Ishikawa (cell line): ENCODE measurements around the gene PKNOX2.

Experiments
- CEBPB ChIP-seq: IDR thresholded peaks from 2 replicates; pipeline ENCODE4 v1.6.1; 2012
- CREB1 ChIP-seq: IDR thresholded peaks from 2 replicates; pipeline ENCODE4 v1.6.1; 2012; ENCODE audit warnings: low read depth
- EGR1 ChIP-seq: IDR thresholded peaks from 2 replicates; pipeline ENCODE4 v1.6.1; 2012
- EP300 ChIP-seq: IDR thresholded peaks from 2 replicates; pipeline ENCODE4 v1.6.1; 2012; ENCODE audit warnings: borderline replicate concordance
- FOXM1 ChIP-seq: IDR thresholded peaks from 2 replicates; pipeline ENCODE4 v1.6.1; 2012; ENCODE audit warnings: low read depth, borderline replicate concordance
- MAX ChIP-seq: IDR thresholded peaks from 2 replicates; pipeline ENCODE4 v1.6.1; 2012
- NFIC ChIP-seq: IDR thresholded peaks from 2 replicates; pipeline ENCODE4 v1.6.1; 2012
- RAD21 ChIP-seq: IDR thresholded peaks from 2 replicates; pipeline ENCODE4 v1.6.1; 2012; ENCODE audit warnings: low read depth
- REST ChIP-seq: IDR thresholded peaks from 2 replicates; pipeline ENCODE4 v1.6.1; 2012; ENCODE audit warnings: low read depth, mild to moderate bottlenecking
- TAF1 ChIP-seq: IDR thresholded peaks from 2 replicates; pipeline ENCODE4 v1.6.1; 2012; ENCODE audit warnings: low read depth, mild to moderate bottlenecking
- TCF12 ChIP-seq: IDR thresholded peaks from 2 replicates; pipeline ENCODE4 v1.6.1; 2012; ENCODE audit warnings: low read depth
- TEAD4 ChIP-seq: IDR thresholded peaks from 2 replicates; pipeline ENCODE4 v1.6.1; 2012
- USF1 ChIP-seq: IDR thresholded peaks from 2 replicates; pipeline ENCODE4 v1.6.1; 2012
- YY1 ChIP-seq: IDR thresholded peaks from 2 replicates; pipeline ENCODE4 v1.6.1; 2012; ENCODE audit warnings: low read depth
- ZBTB7A ChIP-seq: IDR thresholded peaks from 2 replicates; pipeline ENCODE4 v1.6.1; 2012; ENCODE audit warnings: low read depth

The PKNOX2 gene

GRCh38 chr11:125378083-125378482 is 213.5 kb downstream of the PKNOX2 start:
- TF ChIP-seq REST (no peak), TCF12 (no peak), EGR1 (no peak), MAX (no peak), ZBTB7A (no peak), NFIC (no peak)

- TF ChIP-seq EP300: no peak
- TF ChIP-seq FOXM1: no peak
- TF ChIP-seq YY1: no peak
- no peak for TF ChIP-seq MAX
- no peak for TF ChIP-seq RAD21
- no peak for TF ChIP-seq TEAD4
- TF ChIP-seq TAF1: no peak
- TF ChIP-seq USF1: no peak
- TF ChIP-seq CEBPB: no peak
These were observed 214.0 kb downstream of the PKNOX2 start for GRCh38 chr11:125378571-125378970.

- TF ChIP-seq RAD21: no peak
- TF ChIP-seq NFIC: no peak
- no peak for TF ChIP-seq MAX
- TF ChIP-seq ZBTB7A: no peak
- TF ChIP-seq EP300: no peak
- no peak for TF ChIP-seq USF1
- no peak for TF ChIP-seq TEAD4
- no peak for TF ChIP-seq TAF1
These were observed 215.0 kb downstream of the PKNOX2 start for GRCh38 chr11:125379565-125379964.

- no peak for TF ChIP-seq TAF1
These were observed 215.4 kb downstream of the PKNOX2 start for GRCh38 chr11:125379981-125380380.

- TF ChIP-seq ZBTB7A (no peak), EP300 (no peak), REST (no peak), YY1 (no peak)
These were observed 216.3 kb downstream of the PKNOX2 start for GRCh38 chr11:125380756-125381445.

GRCh38 chr11:125381499-125382044 is 217.0 kb downstream of the PKNOX2 start:
- TF ChIP-seq NFIC: no peak
- TF ChIP-seq CREB1: no peak
- no peak for TF ChIP-seq RAD21
- TF ChIP-seq MAX: no peak
- no peak for TF ChIP-seq EGR1
- TF ChIP-seq FOXM1: no peak
- no peak for TF ChIP-seq TCF12
- no peak for TF ChIP-seq TEAD4
- TF ChIP-seq CEBPB: no peak
- TF ChIP-seq ZBTB7A: no peak
- no peak for TF ChIP-seq REST
- no peak for TF ChIP-seq USF1
- TF ChIP-seq YY1: no peak
- TF ChIP-seq EP300: no peak
- no peak for TF ChIP-seq TAF1
